Small intestine (tissue), 7 donors: ENCODE results near the gene TMEM87A. TPM values are rescaled to one million over a fixed set of nuclear protein-coding genes. Genes with fewer than 3 reads are reported as not detected.
A peak's percentile ranks its signal among the peaks of the same experiment; 100 is the strongest.

Experiments
- DNase-seq, 2 donors: peaks; one replicate each; pipeline versions ENCODE4 v3.0.0 to v3.0.0-alpha.2; 2013
- FAIRE-seq: peaks from 2 replicates; lab custom pipeline; 2012; peaks lifted over from hg19 to GRCh38; lab: Jason Lieb, UNC
- H3K27ac ChIP-seq, 3 donors: one replicate each; pipeline ENCODE4 v1.5.1; 2013; ENCODE audit warnings: low read length in 2 of 3, mild to moderate bottlenecking in 2 of 3, control low read depth in 1 of 3, inconsistent platforms in 1 of 3, low read depth in 1 of 3, moderate library complexity in 1 of 3
- H3K27me3 ChIP-seq, 3 donors: one replicate each; pipeline ENCODE4 v1.6.1; 2013; ENCODE audit warnings: low read length in 3 of 3, inconsistent platforms in 1 of 3; ENCODE audit not compliant: control insufficient read depth in 3 of 3, insufficient read depth in 3 of 3
- H3K36me3 ChIP-seq, 3 donors: one replicate each; pipeline ENCODE4 v1.6.1; 2013; ENCODE audit warnings: low read length in 3 of 3, inconsistent platforms in 1 of 3, low read depth in 1 of 3, mild to moderate bottlenecking in 1 of 3, moderate library complexity in 1 of 3; ENCODE audit not compliant: control insufficient read depth in 3 of 3, insufficient read depth in 2 of 3
- H3K4me1 ChIP-seq, 3 donors: one replicate each; pipeline ENCODE4 v1.6.1; 2013; ENCODE audit warnings: low read length in 2 of 3, inconsistent platforms in 1 of 3, low read depth in 1 of 3, mild to moderate bottlenecking in 1 of 3, moderate library complexity in 1 of 3; ENCODE audit not compliant: control insufficient read depth in 3 of 3, insufficient read depth in 2 of 3
- H3K4me3 ChIP-seq, 3 donors: one replicate each; pipeline ENCODE4 v1.5.1; 2013; ENCODE audit warnings: low read length in 3 of 3, control low read depth in 1 of 3, inconsistent platforms in 1 of 3, low read depth in 1 of 3, mild to moderate bottlenecking in 1 of 3, moderate library complexity in 1 of 3
- H3K9me3 ChIP-seq, 2 donors: one replicate each; pipeline ENCODE4 v1.6.1; 2013; ENCODE audit warnings: low read depth in 1 of 2, low read length in 1 of 2; ENCODE audit not compliant: control insufficient read depth in 2 of 2, insufficient read depth in 1 of 2
- WGBS, 3 donors: extraction: QIAGEN DNeasy Blood & Tissue Kit; methylation state at CpG; one replicate each; pipeline ENCODE4 v1.1.7; 2013; 5-methylcytosine and 5-hydroxymethylcytosine counted together
- polyA plus RNA-seq, 4 donors: library from polyadenylated mRNA; stranded (reverse) in 3 of 4; unstranded in 1 of 4; fragments of 200-250 nt in 3 of 4; fragments of 120-200 nt in 1 of 4; gene quantifications; one replicate each; pipeline versions ENCODE4 v1.2.1 to v1.2.3, GENCODE V29; 2013
- donor health status: healthy with polysubstance abuse.
- donor health status: control.
- donor health status: control.
- donor health status: Bipolar disorder and iron deficiency.
- donor health status: healthy.

The TMEM87A gene
- polyA plus RNA-seq, 4 donors, result 10.5 to 68.6 (median 24.3) TPM

DNA sequence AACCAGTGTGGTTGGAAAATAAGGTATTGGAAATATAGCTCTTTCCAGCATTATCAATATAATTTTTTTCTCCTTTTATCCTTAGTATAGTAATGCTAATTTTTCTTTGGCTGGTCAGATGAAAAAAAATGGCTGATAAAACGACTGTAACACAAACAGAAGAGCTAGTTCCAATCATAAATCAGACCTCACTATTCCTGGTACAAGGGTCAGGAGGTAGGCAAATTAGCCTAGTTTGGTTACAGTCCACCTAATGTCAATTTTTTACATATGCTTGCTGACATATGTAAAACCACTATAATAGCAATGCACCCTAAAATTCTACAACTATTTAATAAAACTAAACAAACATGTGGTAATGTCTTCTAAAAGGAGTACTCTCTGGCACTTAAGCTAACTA is 45.2 kb downstream of the TMEM87A start:
- Histone ChIP-seq H3K4me1 (peaks cover 0 to 16% (median 0%) of the 10 kb centered on the region in 3 donors), H3K36me3 (peaks cover 9 to 31% (median 18%) of the 10 kb centered on the region in 3 donors), H3K27ac (peak overlapping the region in 1 of 3 donors; percentile 52), H3K9me3 (no peaks in the 10 kb centered on the region), H3K27me3 (no peaks in the 10 kb centered on the region), H3K4me3 (no peak overlapping the region)
- 9 to 38% (median 23%) methylated on average over 1 of the region's 1 CpG for WGBS, 3 donors
- FAIRE-seq (no peak), DNase-seq (peak; percentile 74 to 78)

- no peaks in the 10 kb centered on the region for H3K9me3 ChIP-seq
- peaks cover 0 to 15% (median 0%) of the 10 kb centered on the region in 3 donors for H3K4me1 ChIP-seq
- no peak overlapping the region for H3K27ac ChIP-seq
- no peak overlapping the region for H3K4me3 ChIP-seq
- DNase-seq (no peak), FAIRE-seq (no peak)
- no peaks in the 10 kb centered on the region for H3K27me3 ChIP-seq
- peaks cover 12 to 41% (median 18%) of the 10 kb centered on the region in 3 donors for H3K36me3 ChIP-seq
- 90 to 94% (median 93%) methylated on average over 5 of the region's 5 CpGs for WGBS, 3 donors
These were observed 46.6 kb downstream of the TMEM87A start for GRCh38 chr15:42226648-42227047.

DNA sequence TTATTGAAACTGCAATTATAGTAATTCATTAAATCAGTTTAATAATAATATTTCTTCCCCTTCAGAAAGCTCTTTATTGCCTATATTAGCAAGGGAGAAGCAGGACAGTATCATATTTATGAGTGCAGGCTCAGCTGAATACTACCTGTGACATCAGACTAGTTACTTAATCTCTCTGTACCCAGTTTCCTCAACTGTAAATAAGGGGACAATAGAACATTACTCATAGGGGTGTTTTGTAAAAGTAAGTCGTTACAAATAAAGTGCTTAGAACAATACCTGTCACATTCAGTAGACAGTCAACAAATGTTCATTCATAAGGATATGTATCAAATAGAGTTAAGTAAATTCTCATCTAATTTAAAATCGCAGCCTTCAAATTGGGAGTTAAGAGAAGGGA is 53.0 kb downstream of the TMEM87A start:
- FAIRE-seq (no peak), DNase-seq (no peak)
- Histone ChIP-seq H3K4me1 (no peaks in the 10 kb centered on the region), H3K36me3 (peaks cover 7 to 29% (median 16%) of the 10 kb centered on the region in 3 donors), H3K9me3 (no peaks in the 10 kb centered on the region), H3K27me3 (no peaks in the 10 kb centered on the region), H3K4me3 (no peak overlapping the region), H3K27ac (no peak overlapping the region)
- WGBS, 3 donors, result 49 to 50% (median 50%) methylated on average over 2 of the region's 2 CpGs

GRCh38 chr15:42218953-42219592 is 54.2 kb downstream of the TMEM87A start:
- Histone ChIP-seq H3K9me3 (no peaks in the 10 kb centered on the region), H3K27me3 (no peaks in the 10 kb centered on the region), H3K4me1 (no peaks in the 10 kb centered on the region), H3K4me3 (no peak overlapping the region), H3K36me3 (peaks cover 6 to 32% (median 12%) of the 10 kb centered on the region in 3 donors), H3K27ac (no peak overlapping the region)
- FAIRE-seq (no peak), DNase-seq (no peak)
- WGBS, 3 donors, result 30 to 34% (median 31%) methylated on average over 2 of the region's 2 CpGs

DNA sequence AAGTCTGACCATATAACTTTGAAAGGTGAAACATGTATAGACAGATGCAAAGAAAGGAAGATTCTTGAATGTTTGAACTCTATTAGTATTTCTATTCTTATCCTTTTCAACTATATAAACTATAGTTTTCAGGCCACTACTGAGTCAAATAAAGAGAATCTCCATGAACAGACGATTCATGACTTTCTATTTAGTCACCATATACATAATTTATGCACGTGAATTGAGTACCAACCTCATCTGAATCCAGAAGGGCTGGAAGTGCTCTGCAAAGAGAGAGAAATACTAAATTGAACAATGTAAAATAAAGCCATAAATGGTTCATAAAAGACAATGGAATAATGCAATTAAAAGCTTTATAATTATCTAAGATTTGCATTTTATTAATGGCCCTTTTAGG is 55.7 kb downstream of the TMEM87A start:
- Histone ChIP-seq H3K4me1 (no peaks in the 10 kb centered on the region), H3K27ac (no peak overlapping the region), H3K9me3 (no peaks in the 10 kb centered on the region), H3K4me3 (no peak overlapping the region), H3K27me3 (no peaks in the 10 kb centered on the region), H3K36me3 (peaks cover 6 to 28% (median 12%) of the 10 kb centered on the region in 3 donors)
- FAIRE-seq, result no peak
- DNase-seq, result no peak
- WGBS, 3 donors, result 82 to 89% (median 83%) methylated on average over 2 of the region's 2 CpGs

DNA sequence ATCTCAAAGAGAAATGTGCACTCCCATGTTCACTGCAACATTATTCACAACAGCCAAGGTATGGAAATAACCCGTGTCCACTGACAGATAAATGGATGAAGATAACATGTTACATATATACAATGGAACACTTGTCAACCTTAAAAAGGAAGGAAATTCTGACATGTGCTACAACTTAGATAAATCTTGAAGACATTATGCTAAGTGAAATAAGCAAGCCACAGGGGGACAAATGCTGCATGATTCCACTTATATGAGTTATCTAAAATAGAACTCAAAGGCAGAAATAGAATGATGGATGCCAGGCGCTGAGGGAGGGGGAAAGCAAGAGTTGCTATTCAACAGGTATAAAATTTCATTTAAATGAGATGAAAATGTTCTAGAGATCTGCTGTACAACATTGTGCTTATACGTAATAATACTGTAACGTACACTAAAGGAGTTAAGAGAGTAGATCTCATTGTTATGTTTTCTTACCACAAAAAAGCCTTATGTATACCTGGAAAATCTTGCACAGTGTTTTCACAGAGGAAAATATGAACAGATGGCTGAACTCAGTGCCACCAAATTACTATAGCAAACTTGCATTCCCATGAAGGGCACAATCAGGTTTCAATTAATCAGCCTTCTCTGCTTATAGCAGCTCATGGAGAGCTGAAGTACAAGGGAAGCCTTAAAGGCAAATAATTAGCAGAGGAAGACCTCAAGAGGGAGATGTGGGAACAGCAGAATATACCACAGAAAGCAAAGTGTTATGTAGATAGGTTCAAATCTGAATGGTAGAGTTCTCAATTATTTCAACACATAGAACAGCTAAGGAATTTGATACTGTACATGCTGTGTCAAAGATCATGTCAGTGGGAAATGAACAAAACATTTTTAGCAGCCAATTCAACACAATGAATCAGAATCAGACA is 57.1 kb downstream of the TMEM87A start:
- Histone ChIP-seq H3K36me3 (peaks cover 6 to 18% (median 15%) of the 10 kb centered on the region in 3 donors), H3K27me3 (no peaks in the 10 kb centered on the region), H3K9me3 (no peaks in the 10 kb centered on the region), H3K4me1 (no peaks in the 10 kb centered on the region), H3K4me3 (no peak overlapping the region), H3K27ac (no peak overlapping the region)
- FAIRE-seq (no peak), DNase-seq (no peak)
- 85 to 96% (median 89%) methylated on average over 4 of the region's 4 CpGs for WGBS, 3 donors

GRCh38 chr15:42214600-42214999 is 58.6 kb downstream of the TMEM87A start:
- DNase-seq (no peak), FAIRE-seq (peak; percentile 39)
- no peaks in the 10 kb centered on the region for H3K27me3 ChIP-seq
- no peaks in the 10 kb centered on the region for H3K4me1 ChIP-seq
- no peak overlapping the region for H3K4me3 ChIP-seq
- H3K27ac ChIP-seq, result no peak overlapping the region
- 89 to 97% (median 90%) methylated on average over 1 of the region's 1 CpG for WGBS, 3 donors
- no peaks in the 10 kb centered on the region for H3K9me3 ChIP-seq
- peaks cover 6 to 16% (median 15%) of the 10 kb centered on the region in 3 donors for H3K36me3 ChIP-seq

GRCh38 chr15:42213511-42213910 is 59.7 kb downstream of the TMEM87A start:
- FAIRE-seq (no peak), DNase-seq (no peak)
- Histone ChIP-seq H3K27me3 (no peaks in the 10 kb centered on the region), H3K36me3 (peaks cover 6 to 16% (median 15%) of the 10 kb centered on the region in 3 donors), H3K27ac (no peak overlapping the region), H3K9me3 (no peaks in the 10 kb centered on the region), H3K4me3 (no peak overlapping the region), H3K4me1 (no peaks in the 10 kb centered on the region)
